GM19468 (cell line): ENCODE measurements around the gene WDR44.

Experiments used
- ATAC-seq: cut with Tn5 transposase; IDR thresholded peaks from one replicate; pipeline ENCODE4 v1.9.1; 2021; ENCODE audit warnings: mild to moderate bottlenecking, moderate library complexity, moderate number of reproducible peaks; ENCODE audit not compliant: unreplicated experiment; ENCODE audit errors: extremely low read depth

Gene WDR44

DNA sequence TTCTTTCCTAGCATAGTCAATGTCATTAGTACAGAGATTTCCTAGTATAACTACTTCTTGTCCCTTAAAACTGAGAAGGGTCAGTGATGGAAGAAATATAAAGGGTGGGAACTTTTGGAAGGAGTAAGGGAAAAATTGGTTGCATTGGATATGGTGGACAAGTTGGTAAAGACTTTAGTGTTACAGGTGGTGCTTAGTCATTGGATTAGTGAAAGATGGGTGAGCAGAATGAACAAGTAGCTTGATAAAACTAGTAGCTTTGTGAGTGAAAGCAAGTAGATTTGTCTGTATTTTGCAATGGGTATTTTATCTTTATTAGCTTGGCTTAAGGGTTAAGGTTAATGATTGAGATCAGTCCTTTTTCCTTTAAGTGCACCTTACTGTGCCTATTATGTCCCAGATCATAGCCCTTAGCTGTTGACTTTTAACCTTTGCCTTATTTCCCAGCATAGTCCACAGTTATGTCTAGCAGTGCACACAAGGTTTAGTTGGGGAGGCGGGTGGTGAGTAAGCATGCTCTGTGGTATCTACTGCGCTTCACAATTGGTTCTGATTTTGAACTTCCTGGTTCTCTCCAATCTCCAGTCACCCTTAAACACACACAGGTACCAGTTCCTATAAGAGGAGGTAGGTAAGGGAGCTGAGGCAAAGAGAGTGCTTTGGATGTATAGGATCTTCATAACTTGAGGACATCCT is 9.5 kb downstream of the WDR44 start:
- no peak for ATAC-seq

DNA sequence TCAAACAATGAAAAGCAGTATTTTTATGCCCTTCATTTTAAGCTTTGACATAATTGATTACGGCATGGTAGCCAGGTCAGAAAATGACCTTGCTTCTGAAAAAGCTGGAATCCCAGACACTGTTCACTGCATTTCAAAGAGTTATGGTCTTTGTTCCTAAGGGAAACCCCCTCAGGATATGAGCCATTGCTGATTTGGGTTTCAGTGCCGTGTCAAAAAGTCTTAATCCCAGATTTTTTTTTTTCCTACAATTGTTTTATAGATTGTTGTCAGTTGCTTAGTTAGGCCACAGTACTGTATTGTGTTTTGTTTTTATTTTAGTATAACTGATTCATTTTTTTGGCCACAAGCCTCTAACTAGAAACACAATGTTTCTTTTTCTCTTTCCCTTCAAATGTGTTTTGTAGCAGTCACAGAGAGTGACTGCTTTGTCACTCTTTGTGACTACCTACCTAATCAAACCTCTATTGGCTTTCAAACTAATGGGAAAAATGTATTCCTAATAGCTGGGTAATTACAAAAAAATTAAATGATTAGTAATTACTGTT is 10.3 kb downstream of the WDR44 start:
- ATAC-seq, result no peak

DNA sequence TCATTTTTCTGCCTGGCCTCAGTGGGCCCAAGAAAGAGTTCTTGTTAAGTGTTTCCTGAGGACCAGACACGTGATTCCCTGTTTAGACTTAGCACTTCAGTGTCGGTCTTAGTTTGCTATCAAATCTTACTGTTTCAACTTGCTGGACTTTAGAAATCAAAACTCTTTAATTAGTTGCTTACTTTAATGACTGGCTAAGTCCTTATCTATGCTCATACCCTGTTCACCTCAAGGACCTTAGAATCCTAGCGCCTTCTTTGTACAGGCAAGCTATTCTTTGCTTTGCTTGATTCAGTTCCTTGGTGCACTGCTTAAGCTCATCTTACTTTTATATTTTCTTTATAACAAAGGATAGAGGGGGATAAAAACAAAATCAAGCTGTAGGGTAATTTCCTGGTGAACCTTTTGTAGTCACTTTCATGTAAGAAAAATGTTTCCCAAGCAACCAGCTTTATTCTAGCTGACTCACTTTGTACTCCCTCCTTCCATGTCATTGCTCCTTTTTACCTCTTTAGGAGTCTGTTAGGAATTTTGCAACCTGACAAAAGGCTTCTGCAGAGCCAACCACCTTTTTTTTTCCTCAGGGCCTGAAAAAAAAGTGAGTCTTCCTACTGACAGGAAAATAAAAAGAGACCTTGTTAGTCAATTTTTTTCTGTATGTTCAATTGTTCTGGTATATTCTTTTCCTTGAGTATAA is 14.7 kb downstream of the WDR44 start:
- no peak for ATAC-seq

DNA sequence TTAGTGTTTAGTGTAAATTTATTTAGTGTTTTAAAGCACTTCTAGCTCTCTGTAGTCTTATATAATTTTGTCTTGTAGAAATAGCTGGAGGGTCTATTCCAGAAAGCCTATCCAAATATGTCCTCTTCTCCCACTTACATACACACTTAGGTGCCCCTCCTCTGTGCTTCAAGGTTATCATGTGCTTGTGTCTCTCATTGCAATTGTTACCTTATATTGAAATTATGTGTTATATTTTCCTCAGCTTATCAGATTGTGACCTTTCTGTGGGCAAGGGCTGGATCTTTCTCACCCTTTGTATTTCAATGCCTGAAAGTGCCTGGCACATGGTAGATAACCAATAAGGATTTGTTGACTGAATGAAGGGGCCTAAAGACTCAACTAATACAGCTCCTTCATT is 18.4 kb downstream of the WDR44 start:
- no peak for ATAC-seq

DNA sequence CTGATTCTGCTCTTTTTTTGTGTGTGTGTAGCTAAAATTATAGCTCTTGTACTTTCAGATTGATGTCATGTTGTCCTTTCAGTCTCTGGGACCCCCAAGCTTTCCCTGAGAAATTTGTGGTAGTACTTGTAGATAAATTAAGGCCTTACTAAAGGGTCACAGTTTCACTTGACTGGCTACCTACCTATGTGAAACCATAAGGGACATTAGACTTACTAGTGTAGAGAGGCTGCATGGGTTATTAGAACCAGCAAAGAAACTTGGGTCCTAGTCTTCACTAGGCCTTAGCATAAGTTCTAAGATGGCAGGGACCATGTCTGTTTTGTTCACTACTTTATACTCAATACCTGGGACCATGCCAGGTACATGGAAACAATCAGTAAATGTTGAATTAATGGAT is 21.4 kb downstream of the WDR44 start:
- no peak for ATAC-seq

DNA sequence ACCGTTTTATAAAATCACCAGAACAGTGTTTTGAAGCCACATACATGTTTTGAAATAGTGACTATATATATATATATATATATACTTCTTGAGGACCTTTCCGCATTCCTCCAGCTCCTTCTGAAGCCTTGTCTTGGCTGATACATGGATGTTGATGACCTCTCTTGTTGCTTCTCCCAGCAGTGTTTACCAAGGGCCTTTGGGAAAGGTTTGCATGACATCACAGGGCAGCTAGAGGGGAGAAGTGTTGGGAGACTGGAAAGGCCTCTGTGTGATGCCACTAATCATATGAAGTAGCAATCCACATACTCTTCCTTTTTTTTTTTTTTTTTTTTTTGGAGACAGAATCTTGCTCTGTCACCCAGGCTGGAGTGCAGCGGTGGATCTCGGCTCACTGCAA is 22.5 kb downstream of the WDR44 start:
- no peak for ATAC-seq

DNA sequence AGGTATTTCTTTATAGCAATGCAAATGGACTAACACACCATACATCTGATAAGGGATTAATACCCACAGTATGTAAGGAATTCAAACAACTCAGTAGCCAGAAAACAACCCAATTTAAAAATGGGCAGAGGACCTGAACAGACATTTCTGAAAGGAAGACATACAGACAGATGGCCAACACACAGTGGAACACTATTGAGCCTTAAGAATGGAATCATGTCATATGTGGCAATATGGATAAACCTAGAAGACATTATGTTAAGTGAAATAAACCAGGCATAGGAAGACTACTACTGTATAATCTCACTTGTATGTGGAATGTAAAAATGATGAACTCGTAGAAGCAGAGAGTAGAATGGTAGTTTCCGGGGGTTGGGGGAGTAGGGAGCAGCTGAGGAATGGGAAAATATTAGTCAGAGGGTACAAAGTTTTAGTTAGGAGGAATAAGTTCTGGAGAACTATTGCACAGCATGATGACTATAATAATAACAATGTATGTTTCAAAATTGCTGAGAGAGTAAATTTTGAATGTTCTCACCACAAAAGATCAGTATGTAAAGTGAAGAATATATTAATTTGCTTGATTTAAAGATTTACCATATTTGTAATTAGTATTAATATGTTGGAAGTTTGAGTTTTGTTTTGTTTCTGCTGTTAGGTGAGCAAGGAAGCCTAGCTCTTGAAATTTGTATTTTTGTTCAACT is 25.2 kb downstream of the WDR44 start:
- ATAC-seq, result no peak

DNA sequence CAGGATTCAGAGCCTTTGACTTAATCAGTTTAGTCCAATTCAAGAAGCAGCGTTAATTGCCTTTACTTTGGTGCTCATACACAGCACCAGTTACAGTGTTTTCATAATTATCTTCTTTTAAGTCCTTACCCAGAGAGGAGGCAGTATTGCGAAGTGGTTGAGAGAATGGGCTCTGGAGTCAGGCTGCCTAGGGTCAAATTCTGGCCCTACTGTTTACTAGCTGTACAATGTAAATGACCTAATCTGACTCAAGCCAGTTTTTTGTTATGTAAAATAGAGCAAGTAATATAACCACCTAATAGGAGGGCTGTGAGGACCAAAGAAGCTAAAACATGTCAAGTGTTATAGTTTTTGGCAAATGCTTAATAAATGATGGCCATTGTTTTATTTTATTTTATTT is 27.6 kb downstream of the WDR44 start:
- ATAC-seq, result no peak

DNA sequence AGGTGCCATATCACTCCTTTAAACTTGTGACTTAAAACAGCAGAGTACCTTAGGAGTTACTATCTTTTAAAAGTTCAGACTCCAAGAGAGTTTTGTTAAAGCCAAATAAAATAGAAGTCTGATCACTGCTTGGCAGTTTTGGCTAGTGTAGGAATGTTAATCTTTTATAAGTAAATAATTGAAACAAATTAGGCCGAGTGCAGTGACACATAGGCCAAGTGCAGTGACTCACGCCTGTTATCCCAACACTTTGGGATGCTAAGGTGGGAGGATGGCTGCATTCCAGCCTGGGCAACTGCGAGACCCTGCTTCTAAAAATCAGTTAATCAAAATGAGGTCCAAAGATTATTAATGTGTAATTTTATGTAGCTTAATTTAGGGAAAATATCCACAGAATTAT is 37.2 kb downstream of the WDR44 start:
- ATAC-seq, result no peak

DNA sequence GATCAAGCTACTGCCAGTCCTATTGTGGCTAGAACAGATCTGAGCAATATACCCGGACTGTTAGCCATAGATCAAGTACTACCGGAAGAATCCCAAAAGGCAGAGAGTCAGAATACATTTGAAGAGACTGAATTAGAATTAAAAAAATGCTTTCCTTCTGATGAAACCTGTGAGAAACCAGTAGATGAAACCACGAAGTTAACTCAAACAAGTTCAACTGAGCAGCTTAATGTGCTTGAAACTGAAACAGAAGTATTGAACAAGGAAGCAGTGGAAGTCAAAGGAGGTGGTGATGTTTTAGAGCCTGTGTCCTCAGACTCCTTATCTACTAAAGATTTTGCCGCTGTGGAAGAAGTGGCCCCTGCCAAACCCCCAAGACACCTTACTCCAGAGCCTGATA is 46.8 kb downstream of the WDR44 start:
- no peak for ATAC-seq

DNA sequence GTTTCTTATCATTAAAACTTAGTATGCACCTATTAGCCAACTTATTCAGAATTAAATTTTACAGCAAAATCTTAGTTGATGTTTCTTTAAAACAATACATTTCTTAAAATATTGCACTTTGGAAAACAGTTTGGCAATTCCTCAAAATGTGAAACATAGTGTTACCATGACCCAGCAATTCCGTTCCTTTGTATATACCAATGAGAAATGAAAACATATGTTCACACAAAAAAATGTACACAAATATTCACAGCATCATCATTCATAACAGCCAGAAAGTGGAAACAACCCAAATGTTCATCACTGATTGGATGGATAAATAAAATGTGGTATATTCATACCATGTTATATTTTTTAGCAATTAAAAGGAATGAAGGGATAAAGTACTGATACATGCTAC is 50.2 kb downstream of the WDR44 start:
- no peak for ATAC-seq

DNA sequence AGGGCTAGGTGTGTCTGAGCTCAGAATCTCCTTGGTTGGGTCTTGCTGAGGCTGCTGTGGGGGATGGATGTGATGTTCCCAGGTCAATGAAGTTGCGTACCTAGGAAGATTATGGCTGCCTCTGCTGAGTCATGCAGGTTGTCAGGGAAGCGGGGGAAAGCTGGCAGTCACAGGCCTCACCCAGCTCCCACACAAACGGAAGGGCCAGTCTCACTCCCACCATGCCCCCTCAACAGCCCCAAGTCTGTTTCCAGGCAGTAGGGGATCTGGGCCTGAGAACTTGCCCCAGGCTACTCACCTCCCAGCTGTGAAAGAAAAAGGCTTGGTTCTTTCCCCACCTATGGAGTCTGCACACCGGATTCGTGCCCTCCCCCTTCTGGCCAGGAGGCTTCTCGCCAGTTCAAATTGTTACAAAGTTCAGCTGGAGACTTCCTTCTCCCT is 72.9 kb downstream of the WDR44 start:
- ATAC-seq, result no peak

DNA sequence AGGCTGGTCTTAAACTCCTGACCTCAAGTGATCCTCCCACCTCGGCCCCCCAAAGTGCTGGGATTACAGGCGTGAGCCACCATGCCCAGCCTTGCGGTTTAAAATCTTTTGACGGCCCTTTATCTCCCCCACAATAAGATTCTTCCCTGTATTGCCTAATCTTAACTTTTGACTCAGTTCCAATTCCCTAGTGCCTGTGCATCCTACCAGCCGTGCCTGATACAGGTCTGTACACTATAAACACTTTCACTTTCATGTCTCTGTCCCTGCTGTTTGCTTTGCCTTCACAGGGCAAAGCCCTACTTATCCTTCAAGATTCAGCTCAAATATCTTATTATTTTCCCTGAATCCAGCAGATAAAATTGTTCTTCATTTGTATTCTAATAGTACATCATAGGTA is 74.6 kb downstream of the WDR44 start:
- no peak for ATAC-seq

DNA sequence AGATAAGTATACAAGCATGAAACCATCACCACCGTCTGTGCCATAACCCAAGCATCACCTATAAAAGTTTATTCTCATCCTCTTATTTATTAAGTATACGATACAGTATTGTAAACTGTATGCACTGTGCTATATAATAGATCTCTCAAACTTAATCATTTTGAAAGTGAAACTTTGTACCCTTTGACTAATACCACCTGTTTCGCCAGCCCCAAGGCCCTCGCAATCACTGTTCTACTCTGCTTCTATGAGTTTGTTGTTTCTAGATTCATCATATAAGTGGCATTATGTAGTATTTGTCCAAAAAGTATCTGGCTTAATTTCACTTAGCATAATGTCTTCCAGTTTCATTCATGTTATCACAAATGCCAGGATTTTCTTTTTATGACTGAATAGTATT is 77.7 kb downstream of the WDR44 start:
- peak; percentile 87 for ATAC-seq

DNA sequence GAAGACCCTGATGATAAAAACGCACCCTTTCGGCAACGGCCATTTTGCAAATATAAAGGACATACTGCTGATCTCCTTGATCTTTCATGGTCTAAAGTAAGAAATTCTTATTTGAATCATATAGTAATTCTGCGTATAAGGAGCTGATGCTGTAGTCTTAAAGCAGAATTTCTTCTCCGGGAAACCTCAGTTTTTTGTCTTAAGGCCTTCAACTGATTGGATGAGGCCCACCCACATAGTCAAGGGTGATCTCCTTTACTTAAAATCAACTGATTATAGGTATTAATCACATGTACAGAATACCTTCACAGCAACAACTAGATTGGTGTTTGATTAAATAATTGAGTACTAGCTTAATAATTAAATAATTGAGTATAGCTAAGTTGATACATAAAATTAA is 86.9 kb downstream of the WDR44 start:
- no peak for ATAC-seq

DNA sequence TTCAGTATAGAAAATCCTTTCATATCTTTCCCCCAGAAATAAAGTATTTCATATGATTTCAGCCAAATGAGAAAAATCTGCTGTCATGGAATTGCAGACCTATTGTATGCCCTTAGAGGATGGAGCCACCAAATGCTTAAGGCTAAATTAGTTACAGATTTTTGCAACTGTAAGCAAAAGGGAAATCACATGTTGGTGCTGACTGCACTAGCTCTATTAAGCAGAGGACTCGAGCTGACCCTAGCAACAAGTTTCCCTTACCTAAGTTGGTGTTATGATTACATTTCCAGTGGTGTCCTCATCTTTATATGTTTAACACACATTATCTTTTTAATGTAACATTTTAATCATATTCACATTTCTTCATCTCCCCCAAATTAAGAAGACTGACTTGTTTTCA is 91.4 kb downstream of the WDR44 start:
- ATAC-seq, result no peak

DNA sequence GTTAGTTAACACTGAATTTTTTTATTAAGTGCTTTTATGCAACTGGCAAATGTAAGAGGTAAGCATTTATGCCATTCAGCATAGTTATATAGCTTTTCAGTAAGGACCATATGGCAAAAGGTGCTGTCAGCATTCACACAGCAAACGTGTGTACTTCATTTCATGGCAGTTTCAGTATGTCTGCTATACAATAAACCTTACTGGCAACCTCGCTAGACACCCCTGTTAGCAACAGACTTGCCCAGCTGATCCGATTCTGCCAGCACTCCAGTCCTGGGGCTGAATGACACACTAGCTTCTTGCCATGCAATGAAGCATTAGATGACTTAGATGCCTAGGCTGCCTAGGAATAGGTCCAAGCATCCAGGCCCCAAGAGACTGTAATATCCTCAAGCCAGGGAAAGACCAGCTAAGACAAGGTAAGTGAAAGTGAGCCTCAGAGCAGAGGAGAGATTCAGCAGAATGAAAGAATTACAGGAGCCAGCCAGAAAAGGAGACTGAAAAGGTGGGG is 102.4 kb downstream of the WDR44 start:
- no peak for ATAC-seq

DNA sequence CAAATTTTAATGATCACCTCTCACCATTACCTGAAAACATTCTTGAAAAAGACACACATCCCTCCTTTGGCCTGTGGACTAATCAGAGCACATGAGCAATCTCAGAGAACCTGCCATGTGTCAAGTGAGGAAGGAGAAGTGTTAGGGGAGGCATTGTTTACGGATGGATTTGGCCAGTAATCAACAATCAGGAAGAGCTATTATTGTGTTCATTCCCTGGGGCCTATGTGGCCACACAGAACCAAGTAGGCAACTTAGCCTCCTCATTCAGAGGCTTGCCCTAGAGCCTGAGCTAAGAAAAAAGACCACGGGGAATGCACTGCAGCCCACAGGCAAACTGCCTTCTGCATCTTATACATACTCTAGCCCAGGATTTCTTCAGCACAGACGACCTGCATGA is 109.1 kb downstream of the WDR44 start:
- ATAC-seq, result no peak

DNA sequence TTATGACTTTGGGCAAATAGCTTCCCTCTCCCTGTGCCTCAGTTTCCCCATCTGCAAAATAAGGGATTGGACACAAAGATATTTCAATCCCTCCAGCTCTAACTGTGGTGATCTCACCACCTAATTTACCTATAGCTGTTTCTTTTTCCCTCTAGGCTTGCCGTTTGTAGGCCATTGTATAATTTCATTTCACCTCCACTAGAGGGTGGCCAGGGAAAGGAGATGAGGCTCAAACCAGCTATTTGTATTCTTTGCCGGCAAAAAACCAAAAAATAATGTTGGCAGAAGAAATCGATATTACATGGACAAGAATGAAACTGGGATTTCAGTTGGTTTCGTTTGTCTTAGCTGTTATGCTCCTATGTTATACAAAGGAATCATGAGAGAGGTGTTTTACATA is 113.6 kb downstream of the WDR44 start:
- ATAC-seq, result peak; percentile 39

DNA sequence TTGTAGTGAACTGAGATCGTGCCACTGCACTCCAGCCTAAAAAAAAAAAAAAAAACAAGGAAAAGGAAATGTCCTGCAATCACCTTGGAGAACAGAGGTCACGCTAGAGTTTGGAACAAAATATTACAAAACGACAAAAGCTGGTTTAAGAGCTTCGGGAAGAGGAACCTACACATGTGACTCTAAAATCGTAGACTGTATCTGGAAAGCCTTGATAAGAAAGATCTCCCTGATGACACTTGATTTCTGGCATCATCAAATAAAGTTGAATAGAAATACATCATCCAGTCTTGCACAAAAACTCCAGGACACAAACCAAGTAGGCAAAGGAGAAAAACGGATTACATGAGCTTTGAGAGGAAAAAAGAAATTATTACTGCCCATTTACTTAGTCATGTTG is 118.6 kb downstream of the WDR44 start:
- no peak for ATAC-seq

DNA sequence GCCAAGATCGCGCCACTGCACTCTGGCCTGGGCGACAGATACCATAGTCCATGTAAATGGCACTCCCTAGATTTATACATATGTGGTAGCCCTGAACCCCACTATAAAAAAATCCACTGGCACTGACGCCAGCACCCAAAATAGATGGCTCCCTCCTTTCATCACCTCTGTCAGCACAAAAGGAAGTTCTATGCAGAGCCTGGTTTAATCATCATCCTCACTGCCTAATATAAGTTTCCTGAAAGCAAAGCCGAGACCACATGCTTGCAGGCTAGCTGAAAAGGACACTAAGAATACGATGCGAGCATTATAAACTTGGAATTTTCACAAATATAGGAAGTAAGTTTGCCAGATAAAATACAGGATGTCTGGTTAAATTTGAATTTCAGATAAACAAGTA is 122.2 kb downstream of the WDR44 start:
- no peak for ATAC-seq
